ENCODE data around the gene OLFM1.
"Not testable (repeated sequence)": the region's sequence is repeated elsewhere in the genome, so short reads cannot be mapped to it uniquely, and the experiment has no call there.

OLFM1 gene

DNA sequence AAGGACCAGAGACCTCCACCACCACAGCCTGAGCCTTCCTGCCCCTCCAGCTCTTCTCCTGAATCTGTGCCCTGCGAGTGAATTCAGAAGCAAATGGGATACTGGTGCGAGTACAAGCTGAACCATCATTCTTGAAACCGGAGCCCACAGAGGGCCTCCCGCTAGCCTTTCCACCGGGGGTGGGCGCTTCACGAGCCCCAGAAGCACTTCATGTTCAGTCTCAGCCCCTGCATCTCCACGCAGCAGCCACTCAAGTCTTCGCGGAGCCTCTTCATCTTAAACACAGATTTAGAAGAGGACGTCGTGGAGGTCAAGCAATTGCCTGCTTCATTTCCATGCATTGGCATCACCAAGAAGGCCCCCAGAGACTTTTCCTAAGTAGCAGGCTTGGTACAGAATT is 26.0 kb upstream of the OLFM1 start:
- Histone ChIP-seq H3K4me3 (IDR thresholded peaks at IDR 0.05; ENCODE audit: insufficient read depth, low read depth, low read length) (no peak overlapping the region), H3K36me3 (ENCODE audit: insufficient read depth) (no peaks in the 10 kb centered on the region), H3K27me3 (ENCODE audit: insufficient read depth, low read depth) (peaks cover 11% of the 10 kb centered on the region), H3K4me2 (no peak overlapping the region), H3K79me2 (ENCODE audit: insufficient read depth, low read depth) (no peaks in the 10 kb centered on the region), H3K9ac (no peak overlapping the region), H3K27ac (no peak overlapping the region), H2AFZ (ENCODE audit: low read depth) (no peak overlapping the region), H4K20me1 (ENCODE audit: insufficient read depth) (no peaks in the 10 kb centered on the region), H3K4me1 (ENCODE audit: low read depth, poor library complexity, severe bottlenecking) (no peaks in the 10 kb centered on the region)
- TF ChIP-seq, protein P1, sequence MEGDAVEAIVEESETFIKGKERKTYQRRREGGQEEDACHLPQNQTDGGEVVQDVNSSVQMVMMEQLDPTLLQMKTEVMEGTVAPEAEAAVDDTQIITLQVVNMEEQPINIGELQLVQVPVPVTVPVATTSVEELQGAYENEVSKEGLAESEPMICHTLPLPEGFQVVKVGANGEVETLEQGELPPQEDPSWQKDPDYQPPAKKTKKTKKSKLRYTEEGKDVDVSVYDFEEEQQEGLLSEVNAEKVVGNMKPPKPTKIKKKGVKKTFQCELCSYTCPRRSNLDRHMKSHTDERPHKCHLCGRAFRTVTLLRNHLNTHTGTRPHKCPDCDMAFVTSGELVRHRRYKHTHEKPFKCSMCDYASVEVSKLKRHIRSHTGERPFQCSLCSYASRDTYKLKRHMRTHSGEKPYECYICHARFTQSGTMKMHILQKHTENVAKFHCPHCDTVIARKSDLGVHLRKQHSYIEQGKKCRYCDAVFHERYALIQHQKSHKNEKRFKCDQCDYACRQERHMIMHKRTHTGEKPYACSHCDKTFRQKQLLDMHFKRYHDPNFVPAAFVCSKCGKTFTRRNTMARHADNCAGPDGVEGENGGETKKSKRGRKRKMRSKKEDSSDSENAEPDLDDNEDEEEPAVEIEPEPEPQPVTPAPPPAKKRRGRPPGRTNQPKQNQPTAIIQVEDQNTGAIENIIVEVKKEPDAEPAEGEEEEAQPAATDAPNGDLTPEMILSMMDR (conservative IDR thresholded peaks at IDR 0.05; ENCODE audit: low read depth, low read length), result no peak

DNA sequence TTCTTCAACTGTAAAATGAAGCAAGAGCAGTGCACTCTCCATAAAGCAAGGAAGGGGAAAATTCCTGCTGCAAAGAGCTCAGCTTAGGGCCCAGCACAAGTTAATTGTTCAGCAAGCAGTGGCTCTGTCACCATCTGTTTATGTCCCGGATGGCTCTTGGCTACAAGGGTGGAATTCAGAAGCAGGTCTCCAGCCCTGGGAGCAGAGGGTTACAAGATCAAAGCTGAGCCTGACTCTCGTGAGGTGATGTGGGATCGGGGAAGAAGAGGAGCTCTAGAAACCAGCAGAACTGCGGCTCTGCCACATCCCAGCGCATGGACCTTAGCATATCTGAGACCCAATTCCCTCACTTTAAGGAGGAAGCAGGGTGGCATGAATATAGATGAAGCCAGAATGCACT is 25.2 kb upstream of the OLFM1 start:
- H3K9ac ChIP-seq, result no peak overlapping the region
- no peaks in the 10 kb centered on the region for H3K79me2 ChIP-seq (ENCODE audit: insufficient read depth, low read depth)
- H4K20me1 ChIP-seq (ENCODE audit: insufficient read depth), result no peaks in the 10 kb centered on the region
- no peak overlapping the region for H2AFZ ChIP-seq (ENCODE audit: low read depth)
- TF ChIP-seq, protein P1 (conservative IDR thresholded peaks at IDR 0.05; ENCODE audit: low read depth, low read length), result no peak
- H3K4me3 ChIP-seq (IDR thresholded peaks at IDR 0.05; ENCODE audit: insufficient read depth, low read depth, low read length), result no peak overlapping the region
- no peak overlapping the region for H3K27ac ChIP-seq
- H3K36me3 ChIP-seq (ENCODE audit: insufficient read depth), result no peaks in the 10 kb centered on the region
- no peaks in the 10 kb centered on the region for H3K4me1 ChIP-seq (ENCODE audit: low read depth, poor library complexity, severe bottlenecking)
- H3K4me2 ChIP-seq, result no peak overlapping the region
- peaks cover 11% of the 10 kb centered on the region for H3K27me3 ChIP-seq (ENCODE audit: insufficient read depth, low read depth)

DNA sequence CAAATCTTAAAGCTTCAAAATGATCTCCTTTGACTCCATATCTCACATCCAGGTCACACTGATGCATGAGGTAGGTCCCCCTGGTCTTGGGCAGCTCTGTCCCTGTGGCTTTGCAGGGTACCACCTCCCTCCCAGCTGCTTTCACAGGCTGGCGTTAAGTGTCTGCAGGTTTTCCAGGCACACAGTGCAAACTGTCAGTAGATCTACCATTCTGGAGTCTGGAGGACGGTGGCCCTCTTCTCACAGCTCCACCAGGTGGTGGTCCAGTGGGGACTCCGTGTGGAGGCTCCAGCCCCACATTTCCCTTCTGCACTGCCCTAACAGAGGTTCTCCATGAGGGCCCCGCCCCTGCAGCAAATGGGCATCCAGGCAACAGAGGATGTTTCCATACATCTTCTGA is 24.0 kb upstream of the OLFM1 start:
- H4K20me1 ChIP-seq (ENCODE audit: insufficient read depth); H3K4me2 ChIP-seq; H2AFZ ChIP-seq (ENCODE audit: low read depth); H3K9ac ChIP-seq; H3K27ac ChIP-seq; H3K27me3 ChIP-seq (ENCODE audit: insufficient read depth, low read depth); H3K79me2 ChIP-seq (ENCODE audit: insufficient read depth, low read depth); H3K4me3 ChIP-seq (IDR thresholded peaks at IDR 0.05; ENCODE audit: insufficient read depth, low read depth, low read length); H3K36me3 ChIP-seq (ENCODE audit: insufficient read depth); H3K4me1 ChIP-seq (ENCODE audit: low read depth, poor library complexity, severe bottlenecking): not testable (repeated sequence)

DNA sequence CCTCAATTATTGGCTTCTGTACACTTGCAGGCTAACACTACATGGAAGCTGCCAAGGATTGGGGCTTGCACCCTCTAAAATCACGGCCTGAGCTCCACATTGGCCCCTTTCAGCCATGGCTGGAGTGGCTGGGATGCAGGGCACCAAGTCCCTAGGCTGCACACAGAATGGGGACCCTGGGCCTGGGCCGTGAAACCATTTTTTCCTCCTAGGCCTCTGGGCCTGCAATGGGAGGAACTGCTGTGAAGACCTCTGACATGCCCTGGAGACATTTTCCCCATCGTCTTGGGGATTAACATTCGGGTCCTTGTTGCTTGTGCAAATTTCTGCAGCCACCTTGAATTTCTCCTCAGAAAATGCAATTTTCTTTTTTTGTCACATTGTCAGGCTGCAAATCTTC is 23.6 kb upstream of the OLFM1 start:
- H3K36me3 ChIP-seq (ENCODE audit: insufficient read depth); H3K4me2 ChIP-seq; H4K20me1 ChIP-seq (ENCODE audit: insufficient read depth); H3K4me3 ChIP-seq (IDR thresholded peaks at IDR 0.05; ENCODE audit: insufficient read depth, low read depth, low read length); H3K4me1 ChIP-seq (ENCODE audit: low read depth, poor library complexity, severe bottlenecking); H2AFZ ChIP-seq (ENCODE audit: low read depth); H3K79me2 ChIP-seq (ENCODE audit: insufficient read depth, low read depth); H3K27ac ChIP-seq; H3K27me3 ChIP-seq (ENCODE audit: insufficient read depth, low read depth); H3K9ac ChIP-seq: not testable (repeated sequence)

DNA sequence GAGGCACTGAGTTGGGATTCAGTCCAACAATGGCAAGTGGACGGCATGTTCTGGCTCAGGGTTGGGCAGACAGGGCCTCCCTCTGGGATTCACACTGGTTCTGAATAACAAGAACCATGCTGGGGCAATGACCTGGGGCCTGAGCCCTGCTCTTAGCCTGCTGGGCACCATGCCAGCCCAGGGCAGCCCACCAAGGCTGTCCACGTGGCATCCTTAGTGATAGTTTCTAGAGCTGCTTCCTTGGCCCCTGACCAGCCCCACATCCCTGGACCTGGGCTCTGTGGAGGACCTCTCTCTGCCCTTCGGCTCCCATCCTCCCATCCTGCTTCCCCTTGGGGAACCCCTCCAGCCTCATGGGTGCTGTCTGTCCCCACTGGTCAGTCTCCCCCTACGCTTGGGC is 22.3 kb upstream of the OLFM1 start:
- Histone ChIP-seq H3K79me2 (ENCODE audit: insufficient read depth, low read depth) (no peaks in the 10 kb centered on the region), H3K36me3 (ENCODE audit: insufficient read depth) (no peaks in the 10 kb centered on the region), H3K4me3 (IDR thresholded peaks at IDR 0.05; ENCODE audit: insufficient read depth, low read depth, low read length) (no peak overlapping the region), H3K9ac (no peak overlapping the region), H4K20me1 (ENCODE audit: insufficient read depth) (no peaks in the 10 kb centered on the region), H3K4me1 (ENCODE audit: low read depth, poor library complexity, severe bottlenecking) (no peaks in the 10 kb centered on the region), H2AFZ (ENCODE audit: low read depth) (no peak overlapping the region), H3K27me3 (ENCODE audit: insufficient read depth, low read depth) (no peaks in the 10 kb centered on the region; the same call in 1 of the 2 replicates), H3K4me2 (no peak overlapping the region), H3K27ac (no peak overlapping the region)
- TF ChIP-seq, protein P1 (conservative IDR thresholded peaks at IDR 0.05; ENCODE audit: low read depth, low read length), result no peak

All from KMS-11 (cell line).